ENCODE results near the gene CZIB. TPM values are rescaled to one million over a fixed set of nuclear protein-coding genes. Genes with fewer than 3 reads are reported as not detected.

The CZIB gene
- total RNA-seq (2022) (36.0 and 42.6 TPM in 2 replicates), Bru-seq, nascent RNA (percentile 72 among the genes with signal in this experiment), BruChase-seq, experiment 1, labeled RNA remaining after a 2-hour chase (percentile 76 among the genes with signal in this experiment), BruChase-seq, experiment 2, labeled RNA remaining after a 6-hour chase (percentile 75 among the genes with signal in this experiment)
- long read RNA-seq, transcript C1orf123-201 (8 exons, 1,085 nt), result major isoform, 22 of 42 reads
- long read RNA-seq, partial matches to known transcripts, result 3 of 42 reads
- long read RNA-seq, other reads (novel, unspliced or antisense), result 13 of 42 reads

GRCh38 chr1:53220171-53220961, at the start of gene CZIB:
Gene CZIB, minus strand, starts transcription at chr1:53220634. Its CDS starts 59 bp downstream, at chr1:53220575.
- CTCF ChIA-PET, result no interaction called here
- BruUV-seq (replicated peaks), result no TSS peak
- Mint-ChIP-seq H3K4me3 (ENCODE audit: unreplicated experiment) (peak within 1 kb of the TSS; percentile 89), H3K9me3 (ENCODE audit: unreplicated experiment) (no peaks in the 10 kb centered on the region), H3K4me1 (ENCODE audit: low read depth, unreplicated experiment) (no peaks in the 10 kb centered on the region), H3K27me3 (ENCODE audit: insufficient read depth, unreplicated experiment) (no peaks in the 10 kb centered on the region), H3K36me3 (ENCODE audit: insufficient read depth, unreplicated experiment) (peaks cover 22% of the 10 kb centered on the region), H3K27ac (ENCODE audit: unreplicated experiment) (peak within 1 kb of the TSS; percentile 96)
- POLR2A ChIA-PET, result no interaction called here
- no peak for TF ChIP-seq CTCF (IDR thresholded peaks at IDR 0.05; ENCODE audit: insufficient read depth in 1 of 2, low read depth in 1 of 2, low read length in 1 of 2, severe bottlenecking in 1 of 2, unreplicated experiment in 1 of 2)
- DNase-seq, result peak; percentile 93 to 95
- Histone ChIP-seq H3K4me3 (ENCODE audit: low read depth, low read length) (peak within 1 kb of the TSS; percentile 94), H3K36me3 (ENCODE audit: control insufficient read depth, insufficient read depth, low read length) (no peaks in the 10 kb centered on the region; the same call in 1 of the 2 replicates), H3K4me1 (no peaks in the 10 kb centered on the region), H3K27me3 (replicated peaks; ENCODE audit: control insufficient read depth, insufficient read depth, low read length) (no peaks in the 10 kb centered on the region), H3K9me3 (no peaks in the 10 kb centered on the region)
- intact Hi-C loops (cut with micrococcal nuclease; ENCODE audit: unreplicated experiment), result no loop called here

GRCh38 chr1:53270107-53270506, 49.7 kb upstream of the CZIB start:
- Histone ChIP-seq H3K27me3 (replicated peaks; ENCODE audit: control insufficient read depth, insufficient read depth, low read length) (no peaks in the 10 kb centered on the region), H3K4me3 (ENCODE audit: low read depth, low read length) (no peak overlapping the region), H3K4me1 (no peaks in the 10 kb centered on the region), H3K9me3 (no peaks in the 10 kb centered on the region), H3K36me3 (ENCODE audit: control insufficient read depth, insufficient read depth, low read length) (no peaks in the 10 kb centered on the region)
- Mint-ChIP-seq H3K4me1 (ENCODE audit: low read depth, unreplicated experiment) (peaks cover 8% of the 10 kb centered on the region), H3K27me3 (ENCODE audit: insufficient read depth, unreplicated experiment) (no peaks in the 10 kb centered on the region), H3K9me3 (ENCODE audit: unreplicated experiment) (no peaks in the 10 kb centered on the region), H3K27ac (ENCODE audit: unreplicated experiment) (no peak overlapping the region), H3K4me3 (ENCODE audit: unreplicated experiment) (no peak overlapping the region), H3K36me3 (ENCODE audit: insufficient read depth, unreplicated experiment) (peaks cover 6% of the 10 kb centered on the region)
- ChIA-PET POLR2A (no interaction called here), CTCF (no interaction called here)
- intact Hi-C loops (cut with micrococcal nuclease; ENCODE audit: unreplicated experiment), result no loop called here
- no peak for DNase-seq
- BruUV-seq (replicated peaks), result no TSS peak
- no peak for TF ChIP-seq CTCF (IDR thresholded peaks at IDR 0.05; ENCODE audit: insufficient read depth in 1 of 2, low read depth in 1 of 2, low read length in 1 of 2, severe bottlenecking in 1 of 2, unreplicated experiment in 1 of 2)

- H3K9me3 Mint-ChIP-seq (ENCODE audit: unreplicated experiment), result no peaks in the 10 kb centered on the region
- H3K4me3 ChIP-seq (ENCODE audit: low read depth, low read length), result no peak overlapping the region
- H3K27me3 ChIP-seq (replicated peaks; ENCODE audit: control insufficient read depth, insufficient read depth, low read length), result no peaks in the 10 kb centered on the region
- no peak overlapping the region for H3K27ac Mint-ChIP-seq (ENCODE audit: unreplicated experiment)
- no peaks in the 10 kb centered on the region for H3K4me1 ChIP-seq
- H3K27me3 Mint-ChIP-seq (ENCODE audit: insufficient read depth, unreplicated experiment), result no peaks in the 10 kb centered on the region
- ChIA-PET CTCF (interaction anchor here (1.1 kb wide), 1 partner anchor 126 kb away, joined by 3 read pairs; no protein-coding TSS in a partner anchor), POLR2A (no interaction called here)
- BruUV-seq (replicated peaks), result no TSS peak
- no peak overlapping the region for H3K4me3 Mint-ChIP-seq (ENCODE audit: unreplicated experiment)
- no peak for TF ChIP-seq CTCF (IDR thresholded peaks at IDR 0.05; ENCODE audit: insufficient read depth in 1 of 2, low read depth in 1 of 2, low read length in 1 of 2, severe bottlenecking in 1 of 2, unreplicated experiment in 1 of 2)
- no peaks in the 10 kb centered on the region for H3K36me3 ChIP-seq (ENCODE audit: control insufficient read depth, insufficient read depth, low read length)
- H3K36me3 Mint-ChIP-seq (ENCODE audit: insufficient read depth, unreplicated experiment), result peaks cover 6% of the 10 kb centered on the region
- DNase-seq, result no peak
- intact Hi-C loops (cut with micrococcal nuclease; ENCODE audit: unreplicated experiment), result no loop called here
- H3K4me1 Mint-ChIP-seq (ENCODE audit: low read depth, unreplicated experiment), result no peaks in the 10 kb centered on the region
- H3K9me3 ChIP-seq, result no peaks in the 10 kb centered on the region
These were observed 47.3 kb upstream of the CZIB start for GRCh38 chr1:53267761-53268160.
